HG03108 (cell line): Measurements from ENCODE around the gene GATA3.

ENCODE experiments used
- ATAC-seq: cut with Tn5 transposase; IDR thresholded peaks from one replicate; pipeline ENCODE4 v1.9.1; 2021; ENCODE audit warnings: moderate library complexity; ENCODE audit not compliant: unreplicated experiment

The GATA3 gene

GRCh38 chr10:8037941-8038894 lies 16.3 kb upstream of the GATA3 start:
- ATAC-seq = no peak

GRCh38 chr10:8039321-8039881 lies 15.1 kb upstream of the GATA3 start:
- ATAC-seq = no peak

- no peak for ATAC-seq
Observed at GRCh38 chr10:8040651-8041050, 13.8 kb upstream of the GATA3 start.

- ATAC-seq = no peak
Observed at GRCh38 chr10:8041284-8041991, 13.1 kb upstream of the GATA3 start.

- ATAC-seq = no peak
Observed at GRCh38 chr10:8041992-8042720, 12.3 kb upstream of the GATA3 start.

- ATAC-seq = no peak
Observed at GRCh38 chr10:8042721-8043568, 11.5 kb upstream of the GATA3 start.

- ATAC-seq = no peak
Observed at GRCh38 chr10:8043569-8044306, 10.8 kb upstream of the GATA3 start.

GRCh38 chr10:8044331-8044907 lies 10.1 kb upstream of the GATA3 start:
- no peak for ATAC-seq

GRCh38 chr10:8044908-8045725 lies 9.4 kb upstream of the GATA3 start:
- no peak for ATAC-seq

GRCh38 chr10:8045726-8046494 lies 8.6 kb upstream of the GATA3 start:
- ATAC-seq = no peak

- ATAC-seq = no peak
Observed at GRCh38 chr10:8047452-8048280, 6.8 kb upstream of the GATA3 start.

GRCh38 chr10:8048281-8049008 lies 6.0 kb upstream of the GATA3 start:
- no peak for ATAC-seq

- ATAC-seq = no peak
Observed at GRCh38 chr10:8049045-8049864, 5.2 kb upstream of the GATA3 start.

GRCh38 chr10:8049865-8050555 lies 4.5 kb upstream of the GATA3 start:
- no peak for ATAC-seq
